Measurements from ENCODE around the gene ACYP2.
A peak's percentile ranks its signal among the peaks of the same experiment; 100 is the strongest.
"Not testable (repeated sequence)": the region's sequence is repeated elsewhere in the genome, so short reads cannot be mapped to it uniquely, and the experiment has no call there.

ACYP2 gene

GRCh38 chr2:54084600-54084999 lies 30.8 kb upstream of the ACYP2 start:
- peaks cover 1% of the 10 kb centered on the region for H3K36me3 Mint-ChIP-seq (ENCODE audit: insufficient read depth)
- ATAC-seq (replicated peaks; ENCODE audit: extremely low read depth, poor library complexity, severe bottlenecking) (no peak), DNase-seq (ENCODE audit: low spot score in 2 of 2) (no peak)
- no peak overlapping the region for H3K27ac Mint-ChIP-seq (ENCODE audit: low read depth)
- no peaks in the 10 kb centered on the region for H3K4me1 Mint-ChIP-seq
- no peaks in the 10 kb centered on the region for H3K9me3 Mint-ChIP-seq
- no peak overlapping the region for H3K4me3 Mint-ChIP-seq
- no peaks in the 10 kb centered on the region for H3K27me3 Mint-ChIP-seq

GRCh38 chr2:54085069-54085468 lies 30.3 kb upstream of the ACYP2 start:
- Mint-ChIP-seq H3K27me3 (no peaks in the 10 kb centered on the region), H3K4me1 (no peaks in the 10 kb centered on the region), H3K9me3 (no peaks in the 10 kb centered on the region), H3K36me3 (ENCODE audit: insufficient read depth) (peaks cover 1% of the 10 kb centered on the region), H3K27ac (ENCODE audit: low read depth) (no peak overlapping the region), H3K4me3 (no peak overlapping the region)
- DNase-seq (ENCODE audit: low spot score in 2 of 2) (no peak), ATAC-seq (replicated peaks; ENCODE audit: extremely low read depth, poor library complexity, severe bottlenecking) (no peak)

GRCh38 chr2:54086157-54086556 lies 29.3 kb upstream of the ACYP2 start:
- no peaks in the 10 kb centered on the region for H3K36me3 Mint-ChIP-seq (ENCODE audit: insufficient read depth)
- H3K27me3 Mint-ChIP-seq = no peaks in the 10 kb centered on the region
- no peak overlapping the region for H3K27ac Mint-ChIP-seq (ENCODE audit: low read depth)
- ATAC-seq (replicated peaks; ENCODE audit: extremely low read depth, poor library complexity, severe bottlenecking) (no peak), DNase-seq (ENCODE audit: low spot score in 2 of 2) (no peak)
- H3K4me3 Mint-ChIP-seq = no peak overlapping the region
- no peaks in the 10 kb centered on the region for H3K9me3 Mint-ChIP-seq
- no peaks in the 10 kb centered on the region for H3K4me1 Mint-ChIP-seq

GRCh38 chr2:54088191-54088634 lies 27.2 kb upstream of the ACYP2 start:
- Mint-ChIP-seq H3K27ac (ENCODE audit: low read depth) (no peak overlapping the region), H3K4me3 (no peak overlapping the region), H3K36me3 (ENCODE audit: insufficient read depth) (no peaks in the 10 kb centered on the region), H3K27me3 (no peaks in the 10 kb centered on the region), H3K4me1 (peaks cover 16% of the 10 kb centered on the region), H3K9me3 (no peaks in the 10 kb centered on the region)
- ATAC-seq (replicated peaks; ENCODE audit: extremely low read depth, poor library complexity, severe bottlenecking) = no peak
- DNase-seq (ENCODE audit: low spot score in 2 of 2) = no peak

- Mint-ChIP-seq H3K36me3 (ENCODE audit: insufficient read depth) (no peaks in the 10 kb centered on the region), H3K9me3 (no peaks in the 10 kb centered on the region), H3K27me3 (no peaks in the 10 kb centered on the region), H3K4me1 (peaks cover 21% of the 10 kb centered on the region), H3K27ac (ENCODE audit: low read depth) (no peak overlapping the region), H3K4me3 (no peak overlapping the region)
- ATAC-seq (replicated peaks; ENCODE audit: extremely low read depth, poor library complexity, severe bottlenecking) (no peak), DNase-seq (ENCODE audit: low spot score in 2 of 2) (no peak)
Observed at GRCh38 chr2:54088719-54089118, 26.7 kb upstream of the ACYP2 start.

- Mint-ChIP-seq H3K36me3 (ENCODE audit: insufficient read depth) (no peaks in the 10 kb centered on the region), H3K4me1 (peaks cover 26% of the 10 kb centered on the region), H3K27ac (ENCODE audit: low read depth) (no peak overlapping the region), H3K4me3 (no peak overlapping the region), H3K27me3 (no peaks in the 10 kb centered on the region), H3K9me3 (no peaks in the 10 kb centered on the region)
- DNase-seq (ENCODE audit: low spot score in 2 of 2) = no peak
- ATAC-seq (replicated peaks; ENCODE audit: extremely low read depth, poor library complexity, severe bottlenecking) = no peak
Observed at GRCh38 chr2:54090521-54091117, 24.8 kb upstream of the ACYP2 start.

DNA sequence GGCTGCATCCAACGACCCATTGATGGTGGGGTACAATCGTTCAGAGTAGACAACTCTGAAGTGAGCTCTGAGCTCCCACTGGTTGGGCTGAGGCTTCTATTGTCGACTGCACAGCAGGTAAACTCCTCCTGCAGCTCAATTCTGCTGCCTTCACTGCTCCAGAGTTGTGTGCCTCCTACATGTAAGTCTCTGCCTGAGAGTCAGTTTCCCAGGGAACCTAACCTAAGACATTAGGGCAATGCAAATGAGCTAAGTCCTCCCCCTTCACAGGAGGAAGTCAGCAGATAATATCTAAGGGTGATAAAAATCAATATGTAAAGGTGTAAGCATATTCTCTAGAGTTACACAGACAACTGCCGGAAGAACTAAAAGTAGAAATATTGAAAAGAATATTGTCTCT lies 22.5 kb upstream of the ACYP2 start:
- DNase-seq (ENCODE audit: low spot score in 2 of 2) (no peak), ATAC-seq (replicated peaks; ENCODE audit: extremely low read depth, poor library complexity, severe bottlenecking) (peak; percentile 76)
- H3K27ac Mint-ChIP-seq (ENCODE audit: low read depth) = peak overlapping the region; percentile 61
- peaks cover 32% of the 10 kb centered on the region for H3K4me1 Mint-ChIP-seq
- H3K27me3 Mint-ChIP-seq = no peaks in the 10 kb centered on the region
- no peaks in the 10 kb centered on the region for H3K9me3 Mint-ChIP-seq
- H3K4me3 Mint-ChIP-seq = peak overlapping the region; percentile 8
- H3K36me3 Mint-ChIP-seq (ENCODE audit: insufficient read depth) = no peaks in the 10 kb centered on the region

DNA sequence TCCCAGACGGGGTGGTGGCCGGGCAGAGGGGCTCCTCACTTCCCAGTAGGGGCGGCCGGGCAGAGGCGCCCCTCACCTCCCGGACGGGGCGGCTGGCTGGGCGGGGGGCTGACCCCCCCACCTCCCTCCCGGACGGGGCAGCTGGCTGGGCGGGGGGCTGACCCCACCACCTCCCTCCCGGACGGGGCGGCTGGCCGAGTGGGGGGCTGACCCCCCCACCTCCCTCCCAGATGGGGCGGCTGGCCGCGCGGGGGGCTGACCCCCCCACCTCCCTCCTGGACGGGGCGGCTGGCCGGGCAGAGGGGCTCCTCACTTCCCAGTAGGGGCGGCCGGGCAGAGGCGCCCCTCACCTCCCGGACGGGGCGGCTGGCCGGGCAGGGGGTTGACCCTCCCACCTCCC lies 20.0 kb upstream of the ACYP2 start:
- H3K9me3 Mint-ChIP-seq; H3K36me3 Mint-ChIP-seq (ENCODE audit: insufficient read depth); ATAC-seq (replicated peaks; ENCODE audit: extremely low read depth, poor library complexity, severe bottlenecking); H3K27ac Mint-ChIP-seq (ENCODE audit: low read depth); H3K27me3 Mint-ChIP-seq; H3K4me3 Mint-ChIP-seq; DNase-seq (ENCODE audit: low spot score in 2 of 2): not testable (repeated sequence)
- peaks cover 32% of the 10 kb centered on the region for H3K4me1 Mint-ChIP-seq

DNA sequence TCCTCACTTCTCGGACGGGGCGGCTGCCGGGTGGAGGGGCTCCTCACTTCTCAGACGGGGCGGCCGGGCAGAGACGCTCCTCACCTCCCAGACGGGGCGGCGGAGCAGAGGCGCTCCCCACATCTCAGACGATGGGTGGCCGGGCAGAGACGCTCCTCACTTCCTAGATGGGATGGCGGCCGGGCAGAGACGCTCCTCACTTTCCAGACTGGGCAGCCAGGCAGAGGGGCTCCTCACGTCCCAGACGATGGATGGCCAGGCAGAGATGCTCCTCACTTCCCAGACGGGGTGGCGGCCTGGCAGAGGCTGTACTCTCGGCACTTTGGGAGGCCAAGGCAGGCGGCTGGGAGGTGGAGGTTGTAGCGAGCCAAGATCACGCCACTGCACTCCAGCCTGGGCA lies 19.3 kb upstream of the ACYP2 start:
- not testable (repeated sequence) for H3K27me3 Mint-ChIP-seq; H3K27ac Mint-ChIP-seq (ENCODE audit: low read depth); H3K4me3 Mint-ChIP-seq; ATAC-seq (replicated peaks; ENCODE audit: extremely low read depth, poor library complexity, severe bottlenecking); DNase-seq (ENCODE audit: low spot score in 2 of 2); H3K36me3 Mint-ChIP-seq (ENCODE audit: insufficient read depth); H3K9me3 Mint-ChIP-seq
- H3K4me1 Mint-ChIP-seq = peaks cover 32% of the 10 kb centered on the region

- DNase-seq (ENCODE audit: low spot score in 2 of 2) = no peak
- H3K36me3 Mint-ChIP-seq (ENCODE audit: insufficient read depth) = no peaks in the 10 kb centered on the region
- ATAC-seq (replicated peaks; ENCODE audit: extremely low read depth, poor library complexity, severe bottlenecking) = no peak
- peaks cover 27% of the 10 kb centered on the region for H3K4me1 Mint-ChIP-seq
- no peak overlapping the region for H3K4me3 Mint-ChIP-seq
- H3K9me3 Mint-ChIP-seq = no peaks in the 10 kb centered on the region
- no peak overlapping the region for H3K27ac Mint-ChIP-seq (ENCODE audit: low read depth)
- H3K27me3 Mint-ChIP-seq = no peaks in the 10 kb centered on the region
Observed at GRCh38 chr2:54097124-54097523, 18.3 kb upstream of the ACYP2 start.

DNA sequence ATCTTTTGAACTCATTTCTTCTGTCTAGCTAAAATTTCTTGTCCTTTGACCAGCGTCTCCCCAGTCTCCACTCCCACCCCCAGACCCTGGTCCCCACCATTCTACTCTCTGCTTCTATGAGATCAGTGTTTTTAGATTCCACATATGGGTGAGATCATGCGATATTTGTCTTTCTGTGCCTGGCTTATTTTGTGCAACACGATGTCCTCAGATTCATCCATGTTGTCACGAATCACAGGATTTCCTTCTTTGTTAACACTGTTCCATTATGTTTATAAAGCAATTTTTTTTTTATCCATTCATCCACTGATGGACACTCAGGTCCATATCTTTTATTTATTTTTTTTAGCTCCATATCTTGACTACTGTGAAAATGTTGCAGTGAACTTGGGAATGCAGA lies 16.0 kb upstream of the ACYP2 start:
- Mint-ChIP-seq H3K4me1 (peaks cover 11% of the 10 kb centered on the region), H3K27ac (ENCODE audit: low read depth) (no peak overlapping the region), H3K27me3 (no peaks in the 10 kb centered on the region), H3K9me3 (no peaks in the 10 kb centered on the region), H3K4me3 (no peak overlapping the region), H3K36me3 (ENCODE audit: insufficient read depth) (peaks cover 2% of the 10 kb centered on the region)
- ATAC-seq (replicated peaks; ENCODE audit: extremely low read depth, poor library complexity, severe bottlenecking) = no peak
- DNase-seq (ENCODE audit: low spot score in 2 of 2) = no peak

DNA sequence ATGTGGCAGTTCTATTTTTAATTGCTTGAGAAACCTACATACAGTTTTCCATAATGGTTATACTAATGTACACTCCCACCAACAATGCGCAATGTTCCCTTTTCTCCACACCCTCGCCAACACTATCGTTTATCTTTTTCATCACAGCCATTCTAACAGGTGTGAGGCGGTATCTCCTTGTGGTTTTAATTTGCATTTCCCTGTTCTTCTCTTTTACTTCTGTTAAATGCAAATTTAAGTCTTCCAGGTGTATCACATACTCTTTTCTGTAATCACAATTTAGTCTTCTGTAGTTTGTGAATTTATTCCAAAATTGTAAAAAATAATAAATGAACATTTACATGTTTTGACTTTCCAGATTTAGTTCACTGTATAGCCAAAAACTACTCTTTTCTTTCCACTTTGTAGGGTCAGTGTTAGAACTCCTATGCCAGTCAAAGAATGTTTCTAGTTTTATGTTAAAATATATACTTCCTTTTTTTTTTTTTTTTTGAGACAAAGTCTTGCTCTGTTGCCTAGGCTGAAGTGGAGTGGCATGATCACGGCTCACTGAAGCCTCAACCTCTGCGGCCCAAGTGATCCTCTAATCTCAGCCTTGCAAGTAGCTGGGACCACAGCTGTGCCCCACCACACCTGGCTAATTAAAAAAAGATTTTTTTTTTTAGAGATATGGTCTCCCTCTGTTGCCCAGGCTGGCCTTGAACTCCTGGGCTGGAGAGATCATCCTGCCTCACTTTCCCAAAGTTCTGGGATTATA lies 15.4 kb upstream of the ACYP2 start:
- H3K9me3 Mint-ChIP-seq = no peaks in the 10 kb centered on the region
- peaks cover 2% of the 10 kb centered on the region for H3K36me3 Mint-ChIP-seq (ENCODE audit: insufficient read depth)
- DNase-seq (ENCODE audit: low spot score in 2 of 2) (no peak), ATAC-seq (replicated peaks; ENCODE audit: extremely low read depth, poor library complexity, severe bottlenecking) (no peak)
- H3K27ac Mint-ChIP-seq (ENCODE audit: low read depth) = no peak overlapping the region
- peaks cover 11% of the 10 kb centered on the region for H3K4me1 Mint-ChIP-seq
- H3K27me3 Mint-ChIP-seq = no peaks in the 10 kb centered on the region
- H3K4me3 Mint-ChIP-seq = no peak overlapping the region

GRCh38 chr2:54100772-54101171 lies 14.6 kb upstream of the ACYP2 start:
- Mint-ChIP-seq H3K36me3 (ENCODE audit: insufficient read depth) (peaks cover 2% of the 10 kb centered on the region), H3K4me1 (peaks cover 11% of the 10 kb centered on the region), H3K9me3 (no peaks in the 10 kb centered on the region), H3K27me3 (no peaks in the 10 kb centered on the region), H3K4me3 (no peak overlapping the region), H3K27ac (ENCODE audit: low read depth) (no peak overlapping the region)
- no peak for DNase-seq (ENCODE audit: low spot score in 2 of 2)
- no peak for ATAC-seq (replicated peaks; ENCODE audit: extremely low read depth, poor library complexity, severe bottlenecking)
